H1 (cell line): ENCODE measurements around the gene ZNF70. TPM values are rescaled to one million over a fixed set of nuclear protein-coding genes. Genes with fewer than 3 reads are reported as not detected.

Experiments used
- GTF2F1 ChIP-seq: IDR thresholded peaks from 2 replicates; pipeline ENCODE4 v1.6.1; 2012; ENCODE audit warnings: low read depth, low read length, improper control_type of control experiment, borderline replicate concordance
- KDM4A ChIP-seq: IDR thresholded peaks from one replicate; pipeline ENCODE4 v1.7.1; 2012; ENCODE audit warnings: low read depth, mild to moderate bottlenecking, moderate library complexity, low read length, inconsistent platforms; ENCODE audit not compliant: severe bottlenecking
- POLR2AphosphoS5 ChIP-seq: IDR thresholded peaks from 2 replicates; pipeline ENCODE4 v1.6.1; 2011; ENCODE audit warnings: low read depth, low read length
- SIRT6 ChIP-seq: IDR thresholded peaks from one replicate; pipeline ENCODE4 v1.7.1; 2012; ENCODE audit warnings: low read length, inconsistent platforms
- SP1 ChIP-seq: IDR thresholded peaks from 2 replicates; pipeline ENCODE4 v1.6.1; 2011; ENCODE audit warnings: low read depth, low read length
- polyA plus RNA-seq, 7 experiments: library from polyadenylated mRNA; depleted of rRNA in 3 of 7; stranded (reverse) in 5 of 7; unstranded in 2 of 7; fragments of >200 nt in 5 of 7; fragments of 200-250 nt in 2 of 7; gene quantifications; 1 replicate in 5 of 7; 2 replicates in 1 of 7; 4 replicates in 1 of 7; pipeline versions ENCODE4 v1.2.1 to v1.2.3, GENCODE V29; 2011 to 2013; ENCODE audit warnings: missing spikeins in 2 of 7, mixed read lengths in 2 of 7
- total RNA-seq: library from RNA; stranded (reverse); fragmentation: NEBNext Ultra II Directional; extraction: Animal tissue kit (Norgen Biotek cat#: 25700); gene quantifications from 2 replicates; pipeline ENCODE4 v1.2.1, GENCODE V29; 2021
- TF ChIP-seq, protein P1 (sequence below): IDR thresholded peaks from 2 replicates; pipeline ENCODE4 v1.6.1; 2012; ENCODE audit warnings: low read length, inconsistent platforms

The ZNF70 gene
- total and polyA plus RNA-seq, 2 of the 8 experiments (the other 6 are each of a cell fraction or from before 2014, with no cell fraction given): 1.1 to 2.6 TPM

DNA sequence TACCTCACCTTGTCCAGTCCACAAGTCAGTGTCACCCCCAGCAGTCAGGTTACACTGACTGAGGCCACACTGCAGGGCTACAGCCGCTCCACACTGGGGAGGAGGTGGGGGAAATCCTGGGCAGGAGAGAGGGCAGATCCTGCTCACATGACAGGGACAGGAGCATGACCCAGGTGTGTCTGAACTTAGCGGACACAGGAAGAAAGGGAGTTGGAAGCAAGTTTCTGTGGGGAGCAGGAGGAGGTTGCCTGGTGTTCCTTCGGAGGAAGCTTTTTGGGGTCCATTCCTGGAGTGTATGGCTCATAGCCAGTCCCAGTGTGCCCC, 27.6 kb upstream of the ZNF70 start (continued):
- TF ChIP-seq SP1: no peak
- TF ChIP-seq, protein P1, sequence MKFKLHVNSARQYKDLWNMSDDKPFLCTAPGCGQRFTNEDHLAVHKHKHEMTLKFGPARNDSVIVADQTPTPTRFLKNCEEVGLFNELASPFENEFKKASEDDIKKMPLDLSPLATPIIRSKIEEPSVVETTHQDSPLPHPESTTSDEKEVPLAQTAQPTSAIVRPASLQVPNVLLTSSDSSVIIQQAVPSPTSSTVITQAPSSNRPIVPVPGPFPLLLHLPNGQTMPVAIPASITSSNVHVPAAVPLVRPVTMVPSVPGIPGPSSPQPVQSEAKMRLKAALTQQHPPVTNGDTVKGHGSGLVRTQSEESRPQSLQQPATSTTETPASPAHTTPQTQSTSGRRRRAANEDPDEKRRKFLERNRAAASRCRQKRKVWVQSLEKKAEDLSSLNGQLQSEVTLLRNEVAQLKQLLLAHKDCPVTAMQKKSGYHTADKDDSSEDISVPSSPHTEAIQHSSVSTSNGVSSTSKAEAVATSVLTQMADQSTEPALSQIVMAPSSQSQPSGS: no peak
- TF ChIP-seq GTF2F1: no peak
- TF ChIP-seq POLR2AphosphoS5: no peak
- TF ChIP-seq KDM4A: no peak
- no peak for TF ChIP-seq SIRT6
